Measurements from ENCODE around the gene KANSL2. TPM values are rescaled to one million over a fixed set of nuclear protein-coding genes. Genes with fewer than 3 reads are reported as not detected.

The KANSL2 gene
- total RNA-seq, 2 experiments from 2014 or later, result 47.1 to 52.7 TPM

Small RNA genes lying within 50 kb of the gene (microRNA-seq; reads per million reads assigned to microRNA genes)
- 8.3 reads per million, percentile 8 among the genes with 10 or more reads in this experiment for gene MIR1291 (ENCODE audit: borderline replicate concordance)

Small RNA genes lying within 50 kb of the gene (small RNA-seq; reads per million reads assigned to genes)
- gene MIR1291, result not detected
- 4.6 reads per million, percentile 90 among the genes with 10 or more reads in this experiment for gene SNORA2A
- 3.3 reads per million, percentile 87 among the genes with 10 or more reads in this experiment for gene SNORA2B
- gene SNORA2C, result 0.42 reads per million

Other genes with a start within 250 kb of the KANSL2 start
- not detected in 2 replicates for gene ANP32D, start 209.7 kb downstream of the KANSL2 start, total RNA-seq (2014; rRNA removed; shearing (Covaris generic))
- not detected in 2 replicates for gene ANP32D, start 209.7 kb downstream of the KANSL2 start, total RNA-seq (2022)
- not detected in 2 replicates for gene C12orf54, start 199.7 kb downstream of the KANSL2 start, total RNA-seq (2014; rRNA removed; shearing (Covaris generic))
- not detected in 2 replicates for gene C12orf54, start 199.7 kb downstream of the KANSL2 start, total RNA-seq (2022)
- gene OR8S1, start 156.6 kb downstream of the KANSL2 start, total RNA-seq (2014; rRNA removed; shearing (Covaris generic)), result not detected in 2 replicates
- gene OR8S1, start 156.6 kb downstream of the KANSL2 start, total RNA-seq (2022), result not detected in 2 replicates
- gene LALBA, start 112.2 kb downstream of the KANSL2 start, total RNA-seq (2014; rRNA removed; shearing (Covaris generic)), result not detected in 2 replicates
- gene LALBA, start 112.2 kb downstream of the KANSL2 start, total RNA-seq (2022), result not detected in 2 replicates
- 23.6 and 30.9 TPM in 2 replicates for gene CCNT1, start 34.5 kb upstream of the KANSL2 start, total RNA-seq (2014; rRNA removed; shearing (Covaris generic))
- gene CCNT1, start 34.5 kb upstream of the KANSL2 start, total RNA-seq (2022), result 57.7 and 59.1 TPM in 2 replicates
- not detected in 2 replicates for gene ADCY6, start 106.9 kb upstream of the KANSL2 start, total RNA-seq (2014; rRNA removed; shearing (Covaris generic))
- gene ADCY6, start 106.9 kb upstream of the KANSL2 start, total RNA-seq (2022), result not detected in 2 replicates
- gene CACNB3, start 136.3 kb upstream of the KANSL2 start, total RNA-seq (2014; rRNA removed; shearing (Covaris generic)), result 5.6 and 5.9 TPM in 2 replicates
- gene CACNB3, start 136.3 kb upstream of the KANSL2 start, total RNA-seq (2022), result 20.6 and 23.0 TPM in 2 replicates
- gene DDX23, start 169.9 kb upstream of the KANSL2 start, total RNA-seq (2014; rRNA removed; shearing (Covaris generic)), result 91.1 and 101 TPM in 2 replicates
- 103 and 119 TPM in 2 replicates for gene DDX23, start 169.9 kb upstream of the KANSL2 start, total RNA-seq (2022)
- 6.5 and 7.3 TPM in 2 replicates for gene RND1, start 183.6 kb upstream of the KANSL2 start, total RNA-seq (2014; rRNA removed; shearing (Covaris generic))
- gene RND1, start 183.6 kb upstream of the KANSL2 start, total RNA-seq (2022), result 12.7 and 13.9 TPM in 2 replicates
- 18.7 TPM in 2 replicates for gene FKBP11, start 243.3 kb upstream of the KANSL2 start, total RNA-seq (2014; rRNA removed; shearing (Covaris generic))
- gene FKBP11, start 243.3 kb upstream of the KANSL2 start, total RNA-seq (2022), result 60.4 and 66.2 TPM in 2 replicates

All from OCI-LY7 (cell line).